Brain microvascular endothelial cell (primary cell): Measurements from ENCODE around the gene ACOT6.

Source experiments
- DNase-seq: peaks from one replicate; pipeline ENCODE4 v3.0.0-alpha.2; 2020
- H3K27ac ChIP-seq: fragments of 250-450 bp; sonication (Bioruptor Pico); 2 replicates; pipeline ENCODE4 v1.5.1; 2020; ENCODE audit warnings: mild to moderate bottlenecking, moderate library complexity
- H3K27me3 ChIP-seq: fragments of 250-450 bp; sonication (Bioruptor Pico); replicated peaks from 2 replicates; pipeline ENCODE4 v1.5.1; 2020; ENCODE audit warnings: mild to moderate bottlenecking
- H3K36me3 ChIP-seq: fragments of 250-450 bp; sonication (Bioruptor Pico); replicated peaks from 2 replicates; pipeline ENCODE4 v1.5.1; 2020; ENCODE audit warnings: mild to moderate bottlenecking
- H3K4me3 ChIP-seq: 2 replicates; pipeline ENCODE4 v1.5.1; 2011; ENCODE audit warnings: low read depth, mild to moderate bottlenecking, control low read depth, low read length, moderate library complexity
- CTCF ChIP-seq: IDR thresholded peaks from 2 replicates; pipeline ENCODE4 v1.5.1; 2011; ENCODE audit warnings: low read depth, mild to moderate bottlenecking, moderate library complexity, low read length, control low read depth, inconsistent platforms; ENCODE audit errors: missing control alignments
- in situ Hi-C: cut with HindIII; loops from 2 replicates; pipeline ENCODE4 v1.10.0; 2017; ENCODE audit warnings: low sequenced_read_pairs, low pct_ligation_motif_present

The ACOT6 gene

DNA sequence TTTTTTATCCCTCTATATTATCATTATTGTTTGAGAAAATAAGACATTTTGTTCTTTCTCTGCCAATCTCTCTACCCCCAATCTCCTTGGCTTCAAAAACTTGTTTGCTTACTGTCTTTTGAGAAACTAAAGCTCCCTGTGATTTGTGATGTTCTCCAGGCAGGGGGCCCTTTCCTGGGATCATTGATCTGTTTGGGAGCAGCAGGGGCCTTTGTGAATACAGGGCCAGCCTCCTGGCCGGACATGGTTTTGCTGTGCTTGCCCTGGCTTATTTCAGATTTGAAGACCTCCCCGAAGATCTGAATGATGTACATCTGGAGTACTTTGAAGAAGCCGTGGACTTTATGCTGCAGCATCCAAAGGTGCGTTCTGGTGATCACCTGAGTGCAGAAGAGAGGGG lies 4.5 kb downstream of the ACOT6 start:
- Histone ChIP-seq H3K27me3 (no peaks in the 10 kb centered on the region), H3K36me3 (no peaks in the 10 kb centered on the region), H3K27ac (no peak overlapping the region), H3K4me3 (no peak overlapping the region)
- in situ Hi-C loops: no loop called here
- DNase-seq: no peak
- no peak for TF ChIP-seq CTCF

DNA sequence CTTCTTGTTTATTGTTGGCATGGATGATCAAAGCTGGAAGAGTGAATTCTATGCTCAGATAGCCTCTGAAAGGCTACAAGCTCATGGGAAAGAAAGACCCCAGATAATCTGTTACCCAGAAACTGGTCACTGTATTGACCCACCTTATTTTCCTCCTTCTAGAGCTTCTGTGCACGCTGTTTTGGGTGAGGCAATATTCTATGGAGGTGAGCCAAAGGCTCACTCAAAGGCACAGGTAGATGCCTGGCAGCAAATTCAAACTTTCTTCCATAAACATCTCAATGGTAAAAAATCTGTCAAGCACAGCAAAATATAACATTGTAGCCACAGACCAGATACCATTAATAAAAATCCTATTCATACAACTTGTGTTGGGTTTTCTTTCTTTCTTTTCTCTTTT lies 7.2 kb downstream of the ACOT6 start:
- in situ Hi-C loops: no loop called here
- Histone ChIP-seq H3K27me3 (no peaks in the 10 kb centered on the region), H3K27ac (no peak overlapping the region), H3K4me3 (no peak overlapping the region), H3K36me3 (no peaks in the 10 kb centered on the region)
- no peak for TF ChIP-seq CTCF
- no peak for DNase-seq

DNA sequence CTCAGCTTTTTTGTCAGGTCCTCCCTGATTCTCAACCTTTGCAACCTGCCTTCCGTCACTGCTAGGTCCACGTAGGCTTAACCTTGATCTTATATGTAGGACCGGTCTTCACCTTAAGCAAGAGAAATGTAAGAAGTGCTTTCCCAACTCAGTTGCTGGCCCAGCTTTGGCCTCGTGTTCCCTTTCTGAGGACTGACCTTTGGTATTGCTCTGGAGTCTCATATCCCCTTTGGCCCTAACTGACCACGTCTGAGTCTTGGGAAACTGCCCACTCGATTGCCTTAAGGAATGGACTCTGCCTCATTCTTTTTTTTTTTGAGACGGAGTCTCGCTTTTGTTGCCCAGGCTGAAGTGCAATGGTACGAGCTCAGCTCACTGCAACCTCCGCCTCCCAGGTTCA lies 8.0 kb downstream of the ACOT6 start:
- no peak overlapping the region for H3K27ac ChIP-seq
- no peaks in the 10 kb centered on the region for H3K36me3 ChIP-seq
- TF ChIP-seq CTCF: no peak
- DNase-seq: no peak
- no peaks in the 10 kb centered on the region for H3K27me3 ChIP-seq
- in situ Hi-C loops: no loop called here
- no peak overlapping the region for H3K4me3 ChIP-seq

- Histone ChIP-seq H3K27me3 (no peaks in the 10 kb centered on the region), H3K36me3 (no peaks in the 10 kb centered on the region), H3K27ac (no peak overlapping the region), H3K4me3 (no peak overlapping the region)
- DNase-seq: no peak
- TF ChIP-seq CTCF: no peak
- in situ Hi-C loops: no loop called here
Observed at GRCh38 chr14:73623504-73624054, 11.3 kb downstream of the ACOT6 start.

DNA sequence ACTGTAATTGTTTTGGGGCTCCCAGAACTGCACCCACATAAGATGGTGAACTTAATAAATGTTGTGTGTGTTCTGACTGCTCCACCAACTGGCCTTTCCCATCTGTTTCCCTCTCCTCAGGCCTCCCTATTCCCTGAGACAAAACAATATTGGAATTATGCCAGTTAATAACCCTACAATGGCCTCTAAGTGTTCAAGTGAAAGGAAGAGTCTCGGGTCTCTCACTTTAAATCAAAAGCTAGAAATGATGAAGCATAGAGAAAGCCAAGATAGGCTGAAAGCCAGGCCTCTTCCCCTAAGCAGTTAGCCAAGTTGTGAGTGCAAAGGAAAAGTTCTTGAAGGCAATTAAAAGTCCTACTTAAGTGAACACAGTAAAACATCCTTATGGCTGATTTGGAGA lies 13.4 kb downstream of the ACOT6 start:
- Histone ChIP-seq H3K36me3 (no peaks in the 10 kb centered on the region), H3K27ac (no peak overlapping the region), H3K27me3 (no peaks in the 10 kb centered on the region), H3K4me3 (no peak overlapping the region)
- DNase-seq: no peak
- in situ Hi-C loops: no loop called here
- TF ChIP-seq CTCF: no peak

- no peak for DNase-seq
- in situ Hi-C loops: no loop called here
Observed at GRCh38 chr14:73627151-73627558, 14.8 kb downstream of the ACOT6 start.

More at GRCh38 chr14:73627151-73627558, 14.8 kb downstream of the ACOT6 start:
- no peak overlapping the region for H3K27ac ChIP-seq
- TF ChIP-seq CTCF: no peak
- H3K4me3 ChIP-seq: no peak overlapping the region
- H3K27me3 ChIP-seq: no peaks in the 10 kb centered on the region
- no peaks in the 10 kb centered on the region for H3K36me3 ChIP-seq
